SK-N-SH (cell line): ENCODE data around the gene RBP3. TPM values are rescaled to one million over a fixed set of nuclear protein-coding genes. Genes with fewer than 3 reads are reported as not detected.
A peak's percentile ranks its signal among the peaks of the same experiment; 100 is the strongest.

ENCODE experiments used
- CTCF ChIA-PET: fragments of 300-600, 350-600 bp; formaldehyde crosslinking; extraction: SDS; loops from one replicate; lab custom pipeline; 2021; lab: Yijun Ruan, JAX
- POLR2A ChIA-PET: fragments of 350-600 bp; sonication (Branson Sonifier 250); formaldehyde crosslinking; extraction: SDS; loops from one replicate; lab custom pipeline; 2020; ENCODE audit warnings: antibody characterized with exemption, inconsistent platforms; lab: Yijun Ruan, JAX
- DNase-seq: peaks from one replicate; pipeline ENCODE4 v3.0.0; 2012
- H2AFZ ChIP-seq: fragments of 200-600 bp; sonication (generic); 2 replicates; pipeline ENCODE4 v1.8.1; 2016; ENCODE audit warnings: antibody characterized with exemption, mild to moderate bottlenecking, low read depth
- H3F3A ChIP-seq: fragments of 200-600 bp; sonication (generic); replicated peaks from 2 replicates; pipeline ENCODE3; 2016; ENCODE audit warnings: antibody characterized with exemption, mild to moderate bottlenecking; ENCODE audit not compliant: insufficient read depth
- H3K27ac ChIP-seq, 2 experiments: fragments of 200-500 bp in 1 of 2; fragments of 200-600 bp in 1 of 2; sonication (Bioruptor generic) in 1 of 2; sonication (generic), shearing (Covaris generic) in 1 of 2; 2 replicates each; pipeline versions ENCODE4 v1.5.1 to v1.6.1; 2014 to 2016; ENCODE audit warnings: low read depth in 2 of 2, inconsistent platforms in 1 of 2, low read length in 1 of 2, mild to moderate bottlenecking in 1 of 2, mixed read lengths in 1 of 2
- H3K27me3 ChIP-seq: fragments of 200-600 bp; sonication (generic), shearing (Covaris generic); 2 replicates; pipeline ENCODE4 v1.6.1; 2016; ENCODE audit warnings: mixed run types; ENCODE audit not compliant: insufficient read depth
- H3K36me3 ChIP-seq, 2 experiments: fragments of 200-500 bp in 1 of 2; fragments of 200-600 bp in 1 of 2; sonication (Bioruptor generic) in 1 of 2; sonication (generic) in 1 of 2; replicated peaks in 1 of 2; 2 replicates each; pipeline versions ENCODE3 to v1.5.1; 2014 to 2016; ENCODE audit warnings: low read length in 1 of 2, mild to moderate bottlenecking in 1 of 2; ENCODE audit not compliant: insufficient read depth in 2 of 2, control insufficient read depth in 1 of 2
- H3K4me1 ChIP-seq, 2 experiments: fragments of 200-500 bp in 1 of 2; fragments of 200-600 bp in 1 of 2; sonication (Bioruptor generic) in 1 of 2; sonication (generic), shearing (Covaris generic) in 1 of 2; 2 replicates each; pipeline versions ENCODE4 v1.5.1 to v1.6.1; 2014 to 2016; ENCODE audit warnings: low read depth in 1 of 2, low read length in 1 of 2, mixed run types in 1 of 2; ENCODE audit not compliant: insufficient read depth in 2 of 2, control insufficient read depth in 1 of 2
- H3K4me2 ChIP-seq: fragments of 200-600 bp; sonication (generic), shearing (Covaris generic); 2 replicates; pipeline ENCODE4 v1.6.1; 2017; ENCODE audit warnings: mixed run types
- H3K4me3 ChIP-seq, 2 experiments: fragments of 200-500 bp in 1 of 2; fragments of 200-600 bp in 1 of 2; sonication (Bioruptor generic) in 1 of 2; sonication (generic), shearing (Covaris generic) in 1 of 2; 2 replicates each; pipeline versions ENCODE4 v1.5.1 to v1.8.1; 2014 to 2016; ENCODE audit warnings: low read depth in 2 of 2, inconsistent platforms in 1 of 2, low read length in 1 of 2, mild to moderate bottlenecking in 1 of 2, mixed read lengths in 1 of 2, moderate library complexity in 1 of 2
- H3K79me2 ChIP-seq: fragments of 200-600 bp; sonication (generic); 2 replicates; pipeline ENCODE4 v1.8.1; 2017; ENCODE audit warnings: mild to moderate bottlenecking; ENCODE audit not compliant: insufficient read depth
- H3K9ac ChIP-seq: fragments of 200-600 bp; sonication (generic); 2 replicates; pipeline ENCODE4 v1.6.1; 2017; ENCODE audit warnings: mixed run types
- H3K9me2 ChIP-seq: fragments of 200-600 bp; sonication (generic); 2 replicates; pipeline ENCODE4 v1.6.1; 2017; ENCODE audit warnings: mixed run types
- H3K9me3 ChIP-seq: fragments of 200-600 bp; sonication (generic); 2 replicates; pipeline ENCODE4 v1.6.1; 2017; ENCODE audit warnings: mixed run types, mild to moderate bottlenecking, moderate library complexity
- H4K20me1 ChIP-seq: fragments of 200-600 bp; sonication (generic); 2 replicates; pipeline ENCODE4 v1.6.1; 2017; ENCODE audit warnings: mild to moderate bottlenecking, mixed run types; ENCODE audit not compliant: insufficient read depth
- EZH2phosphoT487 ChIP-seq: fragments of 200-600 bp; sonication (generic); IDR thresholded peaks from 2 replicates; pipeline ENCODE4 v1.6.1; 2017; ENCODE audit warnings: low read depth, mixed run types, mild to moderate bottlenecking, antibody characterized with exemption, moderate library complexity, borderline replicate concordance
- FOXJ3 ChIP-seq: sonication (generic); formaldehyde crosslinking; IDR thresholded peaks from 2 replicates; pipeline ENCODE4 v1.5.1; 2020; ENCODE audit warnings: mild to moderate bottlenecking, missing genetic modification reagents
- FOXM1 ChIP-seq: IDR thresholded peaks from 2 replicates; pipeline ENCODE4 v1.4.0; 2012; ENCODE audit warnings: low read depth, mild to moderate bottlenecking
- GABPA ChIP-seq: IDR thresholded peaks from 2 replicates; pipeline ENCODE4 v1.4.0; 2012; ENCODE audit warnings: low read depth, mild to moderate bottlenecking
- MXI1 ChIP-seq: IDR thresholded peaks from 2 replicates; pipeline ENCODE4 v1.6.1; 2012; ENCODE audit warnings: mild to moderate bottlenecking, low read depth, low read length, improper control_type of control experiment
- RCOR1 ChIP-seq: fragments of 150-350 bp; IDR thresholded peaks from 2 replicates; pipeline ENCODE4 v1.6.1; 2017; ENCODE audit warnings: antibody characterized with exemption, low read length
- SIN3A ChIP-seq: IDR thresholded peaks from 2 replicates; pipeline ENCODE4 v1.6.1; 2012; ENCODE audit warnings: low read depth, mild to moderate bottlenecking, low read length, moderate library complexity, borderline replicate concordance
- SMC3 ChIP-seq: IDR thresholded peaks from 2 replicates; pipeline ENCODE4 v1.6.1; 2012; ENCODE audit warnings: low read depth, low read length, improper control_type of control experiment
- TAF1 ChIP-seq: IDR thresholded peaks from 2 replicates; pipeline ENCODE4 v1.6.1; 2012; ENCODE audit warnings: low read depth, mild to moderate bottlenecking, low read length, moderate library complexity, borderline replicate concordance
- TCF12 ChIP-seq: IDR thresholded peaks from 2 replicates; pipeline ENCODE4 v1.4.0; 2012
- WGBS: methylation state at CpG from one replicate; pipeline ENCODE4 v1.1.6; 2017; ENCODE audit warnings: low lambda C conversion rate; 5-methylcytosine and 5-hydroxymethylcytosine counted together
- polyA plus RNA-seq, 3 experiments: library from polyadenylated mRNA; depleted of rRNA; stranded (reverse); fragments of >200 nt; gene quantifications; 2 replicates each; pipeline ENCODE4 v1.2.3, GENCODE V29; 2012
- TF ChIP-seq, protein P1 (sequence below): IDR thresholded peaks from 2 replicates; pipeline ENCODE4 v1.6.1; 2012; ENCODE audit warnings: mild to moderate bottlenecking, low read depth, low read length, moderate library complexity
- TF ChIP-seq, protein P2 (sequence below): IDR thresholded peaks from 2 replicates; pipeline ENCODE4 v1.4.0; 2012; ENCODE audit warnings: low read depth, borderline replicate concordance
- TF ChIP-seq, protein P3 (sequence below): fragments of 200-600 bp; sonication (generic); IDR thresholded peaks from 2 replicates; pipeline ENCODE4 v1.6.1; 2017; ENCODE audit warnings: antibody characterized with exemption, mild to moderate bottlenecking, moderate library complexity
- TF ChIP-seq, protein P4 (sequence below): fragments of 150-350 bp; IDR thresholded peaks from 2 replicates; pipeline ENCODE4 v1.6.1; 2016; ENCODE audit warnings: mild to moderate bottlenecking, low read depth, low read length

The RBP3 gene
- polyA plus RNA-seq, 1 of the 3 experiments (the other 2 are of a cell fraction) = not detected

DNA sequence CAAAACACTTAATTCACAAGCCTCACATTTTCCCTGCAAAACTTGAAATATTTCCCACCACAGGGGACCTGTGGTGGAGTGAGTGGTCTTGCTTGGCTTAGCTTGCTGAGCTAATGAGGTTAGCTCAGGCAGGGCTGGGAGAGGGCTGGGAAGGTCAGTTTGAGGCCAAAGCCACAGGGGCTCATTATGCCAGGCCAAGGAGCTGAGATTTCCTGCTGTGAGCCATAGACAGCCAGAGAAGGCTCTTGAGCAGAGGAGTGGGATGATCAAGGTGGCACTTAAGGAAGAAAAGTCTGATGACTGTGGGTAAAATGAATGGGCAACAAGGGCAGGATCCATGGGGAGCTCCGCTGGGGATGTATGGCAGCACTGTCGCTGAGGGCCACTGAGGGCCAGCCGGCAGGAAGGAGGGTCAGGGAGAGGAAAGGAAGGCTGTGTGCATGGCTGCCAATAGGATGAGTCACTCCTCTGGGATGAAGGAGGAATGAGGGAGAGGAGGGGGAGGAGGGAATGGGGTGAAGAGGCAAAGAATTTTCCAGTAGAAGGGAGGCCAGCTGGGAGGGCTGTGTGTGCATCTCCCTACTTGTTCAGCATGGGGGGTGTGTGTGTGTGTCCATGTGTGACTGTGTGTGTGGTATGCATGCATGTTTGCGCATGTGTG lies 54.6 kb downstream of the RBP3 start (continued):
- TF ChIP-seq, protein P1, sequence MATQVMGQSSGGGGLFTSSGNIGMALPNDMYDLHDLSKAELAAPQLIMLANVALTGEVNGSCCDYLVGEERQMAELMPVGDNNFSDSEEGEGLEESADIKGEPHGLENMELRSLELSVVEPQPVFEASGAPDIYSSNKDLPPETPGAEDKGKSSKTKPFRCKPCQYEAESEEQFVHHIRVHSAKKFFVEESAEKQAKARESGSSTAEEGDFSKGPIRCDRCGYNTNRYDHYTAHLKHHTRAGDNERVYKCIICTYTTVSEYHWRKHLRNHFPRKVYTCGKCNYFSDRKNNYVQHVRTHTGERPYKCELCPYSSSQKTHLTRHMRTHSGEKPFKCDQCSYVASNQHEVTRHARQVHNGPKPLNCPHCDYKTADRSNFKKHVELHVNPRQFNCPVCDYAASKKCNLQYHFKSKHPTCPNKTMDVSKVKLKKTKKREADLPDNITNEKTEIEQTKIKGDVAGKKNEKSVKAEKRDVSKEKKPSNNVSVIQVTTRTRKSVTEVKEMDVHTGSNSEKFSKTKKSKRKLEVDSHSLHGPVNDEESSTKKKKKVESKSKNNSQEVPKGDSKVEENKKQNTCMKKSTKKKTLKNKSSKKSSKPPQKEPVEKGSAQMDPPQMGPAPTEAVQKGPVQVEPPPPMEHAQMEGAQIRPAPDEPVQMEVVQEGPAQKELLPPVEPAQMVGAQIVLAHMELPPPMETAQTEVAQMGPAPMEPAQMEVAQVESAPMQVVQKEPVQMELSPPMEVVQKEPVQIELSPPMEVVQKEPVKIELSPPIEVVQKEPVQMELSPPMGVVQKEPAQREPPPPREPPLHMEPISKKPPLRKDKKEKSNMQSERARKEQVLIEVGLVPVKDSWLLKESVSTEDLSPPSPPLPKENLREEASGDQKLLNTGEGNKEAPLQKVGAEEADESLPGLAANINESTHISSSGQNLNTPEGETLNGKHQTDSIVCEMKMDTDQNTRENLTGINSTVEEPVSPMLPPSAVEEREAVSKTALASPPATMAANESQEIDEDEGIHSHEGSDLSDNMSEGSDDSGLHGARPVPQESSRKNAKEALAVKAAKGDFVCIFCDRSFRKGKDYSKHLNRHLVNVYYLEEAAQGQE = no peak
- no peak for TF ChIP-seq GABPA
- TF ChIP-seq TCF12 = peak; percentile 64; the same call in 1 of the 2 replicates
- TF ChIP-seq MXI1 = no peak
- no peak for TF ChIP-seq FOXM1
- TF ChIP-seq FOXJ3 (CRISPR knock-in tag) = no peak
- TF ChIP-seq, protein P2, sequence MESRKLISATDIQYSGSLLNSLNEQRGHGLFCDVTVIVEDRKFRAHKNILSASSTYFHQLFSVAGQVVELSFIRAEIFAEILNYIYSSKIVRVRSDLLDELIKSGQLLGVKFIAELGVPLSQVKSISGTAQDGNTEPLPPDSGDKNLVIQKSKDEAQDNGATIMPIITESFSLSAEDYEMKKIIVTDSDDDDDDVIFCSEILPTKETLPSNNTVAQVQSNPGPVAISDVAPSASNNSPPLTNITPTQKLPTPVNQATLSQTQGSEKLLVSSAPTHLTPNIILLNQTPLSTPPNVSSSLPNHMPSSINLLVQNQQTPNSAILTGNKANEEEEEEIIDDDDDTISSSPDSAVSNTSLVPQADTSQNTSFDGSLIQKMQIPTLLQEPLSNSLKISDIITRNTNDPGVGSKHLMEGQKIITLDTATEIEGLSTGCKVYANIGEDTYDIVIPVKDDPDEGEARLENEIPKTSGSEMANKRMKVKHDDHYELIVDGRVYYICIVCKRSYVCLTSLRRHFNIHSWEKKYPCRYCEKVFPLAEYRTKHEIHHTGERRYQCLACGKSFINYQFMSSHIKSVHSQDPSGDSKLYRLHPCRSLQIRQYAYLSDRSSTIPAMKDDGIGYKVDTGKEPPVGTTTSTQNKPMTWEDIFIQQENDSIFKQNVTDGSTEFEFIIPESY = no peak
- no peak for TF ChIP-seq TAF1
- TF ChIP-seq EZH2phosphoT487 = no peak
- TF ChIP-seq, all 33 proteins: peak for 7

DNA sequence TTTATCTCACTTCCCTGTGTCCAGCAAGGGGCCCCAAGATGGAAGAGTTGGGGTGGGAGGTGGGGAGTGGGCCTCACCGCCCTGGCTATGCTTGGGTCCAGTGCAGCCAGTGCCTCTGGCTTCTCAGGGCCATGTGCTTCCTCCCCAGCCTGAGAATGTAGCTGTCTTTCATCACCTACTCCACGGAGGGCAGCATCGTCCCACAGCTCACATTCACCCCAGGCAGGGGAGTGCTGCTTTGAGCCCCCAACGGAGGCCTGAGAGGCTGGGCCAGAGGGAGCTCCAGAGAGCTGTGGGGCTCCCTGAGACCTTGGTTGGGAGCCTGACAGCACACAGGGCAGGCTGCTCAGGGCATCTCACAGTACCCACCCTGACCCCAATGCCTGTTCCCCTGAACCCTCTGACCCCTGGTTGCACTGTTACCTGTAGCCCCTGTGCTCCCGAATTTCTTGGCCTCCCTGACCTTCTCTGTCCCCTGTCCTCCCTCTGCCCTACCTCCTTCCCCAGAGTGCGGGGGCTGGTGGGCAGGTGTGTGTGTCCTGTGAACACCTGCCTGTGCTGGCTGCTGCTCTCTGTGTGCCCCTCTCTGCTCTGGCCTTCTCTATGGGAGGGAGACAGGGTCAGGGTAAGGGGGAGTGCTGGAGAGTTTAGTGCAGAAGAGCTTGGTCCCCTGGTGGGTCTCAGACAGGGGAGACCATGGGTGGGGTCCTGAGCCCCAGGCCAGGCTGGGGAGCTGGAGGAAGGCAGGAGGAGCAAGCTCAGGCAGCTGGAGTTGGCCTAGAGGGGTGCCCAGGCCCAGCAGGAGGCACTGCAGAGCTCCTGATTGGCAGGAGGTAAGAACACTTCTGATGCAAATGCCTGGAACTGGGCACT lies 55.5 kb downstream of the RBP3 start:
- H3K27me3 ChIP-seq = no peaks in the 10 kb centered on the region
- POLR2A ChIA-PET = no interaction called here
- TF ChIP-seq RCOR1 = no peak
- TF ChIP-seq, protein P3, sequence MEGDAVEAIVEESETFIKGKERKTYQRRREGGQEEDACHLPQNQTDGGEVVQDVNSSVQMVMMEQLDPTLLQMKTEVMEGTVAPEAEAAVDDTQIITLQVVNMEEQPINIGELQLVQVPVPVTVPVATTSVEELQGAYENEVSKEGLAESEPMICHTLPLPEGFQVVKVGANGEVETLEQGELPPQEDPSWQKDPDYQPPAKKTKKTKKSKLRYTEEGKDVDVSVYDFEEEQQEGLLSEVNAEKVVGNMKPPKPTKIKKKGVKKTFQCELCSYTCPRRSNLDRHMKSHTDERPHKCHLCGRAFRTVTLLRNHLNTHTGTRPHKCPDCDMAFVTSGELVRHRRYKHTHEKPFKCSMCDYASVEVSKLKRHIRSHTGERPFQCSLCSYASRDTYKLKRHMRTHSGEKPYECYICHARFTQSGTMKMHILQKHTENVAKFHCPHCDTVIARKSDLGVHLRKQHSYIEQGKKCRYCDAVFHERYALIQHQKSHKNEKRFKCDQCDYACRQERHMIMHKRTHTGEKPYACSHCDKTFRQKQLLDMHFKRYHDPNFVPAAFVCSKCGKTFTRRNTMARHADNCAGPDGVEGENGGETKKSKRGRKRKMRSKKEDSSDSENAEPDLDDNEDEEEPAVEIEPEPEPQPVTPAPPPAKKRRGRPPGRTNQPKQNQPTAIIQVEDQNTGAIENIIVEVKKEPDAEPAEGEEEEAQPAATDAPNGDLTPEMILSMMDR = peak; percentile 28
- no peak for TF ChIP-seq SIN3A
- no peak for TF ChIP-seq SMC3
- TF ChIP-seq EZH2phosphoT487 = no peak
- TF ChIP-seq, protein P4, sequence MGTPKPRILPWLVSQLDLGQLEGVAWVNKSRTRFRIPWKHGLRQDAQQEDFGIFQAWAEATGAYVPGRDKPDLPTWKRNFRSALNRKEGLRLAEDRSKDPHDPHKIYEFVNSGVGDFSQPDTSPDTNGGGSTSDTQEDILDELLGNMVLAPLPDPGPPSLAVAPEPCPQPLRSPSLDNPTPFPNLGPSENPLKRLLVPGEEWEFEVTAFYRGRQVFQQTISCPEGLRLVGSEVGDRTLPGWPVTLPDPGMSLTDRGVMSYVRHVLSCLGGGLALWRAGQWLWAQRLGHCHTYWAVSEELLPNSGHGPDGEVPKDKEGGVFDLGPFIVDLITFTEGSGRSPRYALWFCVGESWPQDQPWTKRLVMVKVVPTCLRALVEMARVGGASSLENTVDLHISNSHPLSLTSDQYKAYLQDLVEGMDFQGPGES = no peak
- H2AFZ ChIP-seq = peak overlapping the region; percentile 86; the same call in 1 of the 2 replicates
- peaks cover 10 to 33% of the 10 kb centered on the region in 2 experiments; a peak in 3 of 4 replicates for H3K4me1 ChIP-seq
- peak overlapping the region; percentile 65; the same call in 1 of the 2 replicates for H3K4me2 ChIP-seq
- no peaks in the 10 kb centered on the region for H3K36me3 ChIP-seq
- H3K4me3 ChIP-seq = no peak overlapping the region
- H3K9ac ChIP-seq = no peak overlapping the region
- no peaks in the 10 kb centered on the region for H3K9me2 ChIP-seq
- CTCF ChIA-PET = interaction anchor here (1.2 kb wide), 1 partner anchor 8 kb away, joined by 3 read pairs; no protein-coding TSS in a partner anchor
- peak overlapping the region in 1 of 2 experiments; percentile 67; a peak in 2 of 4 replicates for H3K27ac ChIP-seq
- no peaks in the 10 kb centered on the region for H3K79me2 ChIP-seq
- H3F3A ChIP-seq = no peaks in the 10 kb centered on the region
- WGBS = 84% methylated on average over 4 of the region's 6 CpGs
- H4K20me1 ChIP-seq = no peaks in the 10 kb centered on the region
- DNase-seq = no peak
- no peaks in the 10 kb centered on the region for H3K9me3 ChIP-seq
